GM12878 (cell line): Measurements from ENCODE around the gene ATP12A. TPM values are rescaled to one million over a fixed set of nuclear protein-coding genes. Genes with fewer than 3 reads are reported as not detected.

Experiments used
- ATAC-seq: fragments of 200-7000 bp; cut with Tn5 transposase; 3 replicates; pipeline ENCODE4 v1.9.1; 2020; ENCODE audit warnings: mild to moderate bottlenecking, moderate library complexity
- BruUV-seq: library from RNA; stranded (reverse); fragments of 400-500 nt; replicated peaks from 2 replicates; lab custom pipeline; 2021; lab: Mats Ljungman, UMichigan
- CTCF ChIA-PET: fragments of 300-600 bp; sonication (Branson Sonifier 250); formaldehyde crosslinking; extraction: SDS; loops from one replicate; lab custom pipeline; 2021; ENCODE audit warnings: inconsistent platforms; lab: Yijun Ruan, JAX
- POLR2A ChIA-PET: fragments of 350-600 bp; formaldehyde crosslinking; extraction: SDS; loops from one replicate; lab custom pipeline; 2021; ENCODE audit warnings: inconsistent platforms; lab: Charles Lee
- RAD21 ChIA-PET: fragments of 300-600 bp; sonication (Branson Sonifier 250); formaldehyde crosslinking; loops from one replicate; lab custom pipeline; 2023; ENCODE audit warnings: antibody characterized with exemption; ENCODE audit not compliant: unreplicated experiment; lab: Charles Lee
- SMC1A ChIA-PET: fragments of 300-600 bp; sonication (Branson Sonifier 250); formaldehyde crosslinking; loops from one replicate; lab custom pipeline; 2023; ENCODE audit not compliant: unreplicated experiment, uncharacterized antibody; lab: Charles Lee
- DNase-seq: peaks from one replicate; pipeline ENCODE4 v3.0.0-alpha.2; 2011; ENCODE audit warnings: low read depth, low spot score
- FAIRE-seq: peaks from 3 replicates; lab custom pipeline; 2011; peaks lifted over from hg19 to GRCh38; lab: Jason Lieb, UNC
- H2AFZ ChIP-seq: 2 replicates; pipeline ENCODE4 v1.6.0; 2011; ENCODE audit warnings: low read depth, low read length, control low read depth; ENCODE audit not compliant: control insufficient read depth
- H3K27ac ChIP-seq: 2 replicates; pipeline ENCODE4 v1.5.1; 2011; ENCODE audit warnings: control low read depth; ENCODE audit not compliant: control insufficient read depth, insufficient read depth
- H3K27me3 ChIP-seq, 2 experiments: replicated peaks in 1 of 2; 2 replicates each; pipeline versions ENCODE4 v1.6.0 to v1.6.1; 2011; ENCODE audit warnings: low read length in 1 of 2; ENCODE audit not compliant: control insufficient read depth in 2 of 2, insufficient read depth in 2 of 2
- H3K36me3 ChIP-seq, 2 experiments: 2 replicates each; pipeline ENCODE4 v1.5.1; 2011; ENCODE audit warnings: low read length in 1 of 2; ENCODE audit not compliant: control insufficient read depth in 2 of 2, insufficient read depth in 2 of 2
- H3K4me1 ChIP-seq: 2 replicates; pipeline ENCODE4 v1.6.1; 2011; ENCODE audit warnings: mild to moderate bottlenecking, low read length, moderate library complexity, mixed read lengths; ENCODE audit not compliant: control insufficient read depth, insufficient read depth
- H3K4me2 ChIP-seq: 2 replicates; pipeline ENCODE4 v1.6.0; 2011; ENCODE audit warnings: control low read depth; ENCODE audit not compliant: control insufficient read depth, insufficient read depth
- H3K4me3 ChIP-seq: fragments of 200-600 bp; sonication (generic); 2 replicates; pipeline ENCODE4 v1.5.1; 2016
- H3K79me2 ChIP-seq: 2 replicates; pipeline ENCODE4 v1.6.0; 2011; ENCODE audit warnings: low read length; ENCODE audit not compliant: control insufficient read depth, insufficient read depth
- H3K9ac ChIP-seq: 2 replicates; pipeline ENCODE4 v1.8.0; 2011; ENCODE audit warnings: low read length, control low read depth, mixed read lengths; ENCODE audit not compliant: control insufficient read depth, insufficient read depth
- H3K9me3 ChIP-seq: replicated peaks from 3 replicates; pipeline ENCODE4 v1.5.1; 2011; ENCODE audit warnings: mild to moderate bottlenecking, low read length; ENCODE audit not compliant: control insufficient read depth, insufficient read depth
- H4K20me1 ChIP-seq: 2 replicates; pipeline ENCODE4 v1.6.0; 2011; ENCODE audit not compliant: control insufficient read depth, insufficient read depth
- BMI1 ChIP-seq: fragments of 450-650 bp; IDR thresholded peaks from 2 replicates; pipeline ENCODE4 v1.6.1; 2016; ENCODE audit warnings: mild to moderate bottlenecking, moderate library complexity, borderline replicate concordance
- EP300 ChIP-seq, 2 experiments: fragments of 150-350 bp in 1 of 2; IDR thresholded peaks; 2 replicates each; pipeline ENCODE4 v1.6.1; 2011 to 2012; ENCODE audit warnings: low read depth in 2 of 2, low read length in 2 of 2, borderline replicate concordance in 1 of 2, improper control_type of control experiment in 1 of 2, inconsistent platforms in 1 of 2; ENCODE audit not compliant: control insufficient read depth in 1 of 2
- FOXK2 ChIP-seq: fragments of 450-650 bp; IDR thresholded peaks from 2 replicates; pipeline ENCODE4 v1.6.1; 2017; ENCODE audit warnings: mild to moderate bottlenecking, moderate library complexity
- MTA3 ChIP-seq: IDR thresholded peaks from 2 replicates; pipeline ENCODE4 v1.6.1; 2012; ENCODE audit warnings: low read length, inconsistent platforms, borderline replicate concordance
- TBL1XR1 ChIP-seq: IDR thresholded peaks from 2 replicates; pipeline ENCODE4 v1.6.1; 2012; ENCODE audit warnings: low read depth, low read length, improper control_type of control experiment
- YBX1 ChIP-seq: fragments of 450-650 bp; IDR thresholded peaks from 2 replicates; pipeline ENCODE4 v1.6.1; 2016; ENCODE audit warnings: antibody characterized with exemption
- ZNF274 ChIP-seq: IDR thresholded peaks from one replicate; pipeline ENCODE4 v1.8.0; 2011; ENCODE audit not compliant: insufficient read length, insufficient read depth
- in situ Hi-C: fragments of 300-500 bp; cut with MboI; formaldehyde crosslinking; loops from 9 replicates; pipeline ENCODE4 v1.14.3; 2018; ENCODE audit warnings: mixed read lengths
- intact Hi-C: fragments of 100-400 bp; cut with micrococcal nuclease; formaldehyde crosslinking; loops from one replicate; pipeline ENCODE4 v1.14.2; 2022; ENCODE audit not compliant: unreplicated experiment
- polyA plus RNA-seq, 11 experiments: library from polyadenylated mRNA; depleted of rRNA in 4 of 11; unstranded in 6 of 11; stranded (reverse) in 5 of 11; fragments of >200 nt; fragmentation: Nextera tagmentation in 4 of 11; fragmentation: Illumina TruSeq in 1 of 11; extraction: Ambion mirVana in 4 of 11; extraction: Trizol in 1 of 11; gene quantifications; 1 replicate in 1 of 11; 2 replicates in 10 of 11; pipeline versions ENCODE4 v1.2.1 to v1.2.3, GENCODE V29; 2011 to 2016; ENCODE audit warnings: inconsistent platforms in 2 of 11, missing spikeins in 2 of 11, low read depth in 1 of 11
- small RNA-seq: library from RNA; depleted of rRNA; stranded (forward); fragments of <200 nt; gene quantifications from one replicate; pipeline ENCODE3, GENCODE V24; 2014
- total RNA-seq, 4 experiments: library from RNA; depleted of rRNA in 3 of 4; stranded (reverse); fragments of >200 nt in 3 of 4; fragmentation: Illumina TruSeq in 1 of 4; extraction: Trizol in 1 of 4; gene quantifications; 2 replicates each; pipeline versions ENCODE4 v1.2.1 to v1.2.3, GENCODE V29; 2013 to 2021
- TF ChIP-seq, protein P1 (sequence below): fragments of 150-350 bp; IDR thresholded peaks from 2 replicates; pipeline ENCODE4 v1.6.1; 2014; ENCODE audit warnings: mild to moderate bottlenecking, low read depth, low read length

The ATP12A gene
- total and polyA plus RNA-seq, 10 of the 15 experiments (the other 5 are each of a cell fraction or from before 2014, with no cell fraction given), result 0.02 to 0.08 (median 0.04) TPM; not detected in 6

- Histone ChIP-seq H4K20me1 (no peaks in the 10 kb centered on the region), H3K27me3 (no peaks in the 10 kb centered on the region), H3K4me1 (no peaks in the 10 kb centered on the region), H3K9me3 (no peaks in the 10 kb centered on the region; the same call in 2 of the 3 replicates), H3K4me3 (no peak overlapping the region), H2AFZ (no peak overlapping the region), H3K4me2 (no peak overlapping the region), H3K79me2 (no peaks in the 10 kb centered on the region), H3K27ac (no peak overlapping the region), H3K9ac (no peak overlapping the region), H3K36me3 (no peaks in the 10 kb centered on the region)
- ChIA-PET POLR2A (no interaction called here), CTCF (interaction anchor here (0.9 kb wide), 1 partner anchor 280 kb away, joined by 3 read pairs; no protein-coding TSS in a partner anchor), RAD21 (no interaction called here), SMC1A (no interaction called here)
- intact Hi-C loops (no loop called here), in situ Hi-C loops (no loop called here)
- TF ChIP-seq, protein P1, sequence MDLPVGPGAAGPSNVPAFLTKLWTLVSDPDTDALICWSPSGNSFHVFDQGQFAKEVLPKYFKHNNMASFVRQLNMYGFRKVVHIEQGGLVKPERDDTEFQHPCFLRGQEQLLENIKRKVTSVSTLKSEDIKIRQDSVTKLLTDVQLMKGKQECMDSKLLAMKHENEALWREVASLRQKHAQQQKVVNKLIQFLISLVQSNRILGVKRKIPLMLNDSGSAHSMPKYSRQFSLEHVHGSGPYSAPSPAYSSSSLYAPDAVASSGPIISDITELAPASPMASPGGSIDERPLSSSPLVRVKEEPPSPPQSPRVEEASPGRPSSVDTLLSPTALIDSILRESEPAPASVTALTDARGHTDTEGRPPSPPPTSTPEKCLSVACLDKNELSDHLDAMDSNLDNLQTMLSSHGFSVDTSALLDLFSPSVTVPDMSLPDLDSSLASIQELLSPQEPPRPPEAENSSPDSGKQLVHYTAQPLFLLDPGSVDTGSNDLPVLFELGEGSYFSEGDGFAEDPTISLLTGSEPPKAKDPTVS, result no peak
- TF ChIP-seq BMI1 (no peak), ZNF274 (no peak), TBL1XR1 (no peak), EP300 (IDR thresholded peaks at IDR 0.05; ENCODE audit: borderline replicate concordance in 1 of 2, control insufficient read depth in 1 of 2, low read depth in 2 of 2, low read length in 2 of 2) (no peak), FOXK2 (no peak), YBX1 (no peak), MTA3 (no peak)
- FAIRE-seq (no peak), ATAC-seq (no peak), DNase-seq (no peak)
- BruUV-seq, result no TSS peak
Observed at GRCh38 chr13:24759197-24759596, 79.0 kb downstream of the ATP12A start.

Small RNA genes within 50 kb of the gene (small RNA-seq; reads per million reads assigned to genes)
- gene RNY1P7, result not detected

Other genes with a start within 250 kb of the ATP12A start
- gene PARP4, start 167.6 kb upstream of the ATP12A start, total RNA-seq (2014; rRNA removed), result 40.1 and 45.0 TPM in 2 replicates
- gene PARP4, start 167.6 kb upstream of the ATP12A start, total RNA-seq (2014; rRNA removed; fragmentation: Illumina TruSeq; extraction: Trizol), result 50.0 and 53.8 TPM in 2 replicates
- gene PARP4, start 167.6 kb upstream of the ATP12A start, total RNA-seq (2021), result 44.8 and 49.2 TPM in 2 replicates
- gene PARP4, start 167.6 kb upstream of the ATP12A start, polyA plus RNA-seq (2011; rRNA removed), result 47.8 and 55.4 TPM in 2 replicates
- gene PARP4, start 167.6 kb upstream of the ATP12A start, polyA plus RNA-seq (2014; fragmentation: Illumina TruSeq; extraction: Trizol), result 52.6 and 56.4 TPM in 2 replicates
- gene PARP4, start 167.6 kb upstream of the ATP12A start, polyA plus RNA-seq (2014; fragmentation: Nextera tagmentation; extraction: Ambion mirVana), result 10 to 100 TPM; 12.8 to 13.5 TPM
- gene PARP4, start 167.6 kb upstream of the ATP12A start, polyA plus RNA-seq (2014; rRNA removed), result 35.4 and 40.6 TPM in 2 replicates
- 10 to 100 TPM; 45.9 to 46.2 TPM for gene PARP4, start 167.6 kb upstream of the ATP12A start, polyA plus RNA-seq (2016; fragmentation: Nextera tagmentation; extraction: Ambion mirVana)
- gene RNF17, start 83.8 kb downstream of the ATP12A start, total RNA-seq (2014; rRNA removed), result not detected in 2 replicates
- not detected in 2 replicates for gene RNF17, start 83.8 kb downstream of the ATP12A start, total RNA-seq (2014; rRNA removed; fragmentation: Illumina TruSeq; extraction: Trizol)
- gene RNF17, start 83.8 kb downstream of the ATP12A start, total RNA-seq (2021), result not detected in 2 replicates
- gene RNF17, start 83.8 kb downstream of the ATP12A start, polyA plus RNA-seq (2011; rRNA removed), result not detected in 2 replicates
- gene RNF17, start 83.8 kb downstream of the ATP12A start, polyA plus RNA-seq (2014; fragmentation: Illumina TruSeq; extraction: Trizol), result not detected in 2 replicates
- gene RNF17, start 83.8 kb downstream of the ATP12A start, polyA plus RNA-seq (2014; fragmentation: Nextera tagmentation; extraction: Ambion mirVana), result not detected
- gene RNF17, start 83.8 kb downstream of the ATP12A start, polyA plus RNA-seq (2014; rRNA removed), result not detected in 2 replicates
- gene RNF17, start 83.8 kb downstream of the ATP12A start, polyA plus RNA-seq (2016; fragmentation: Nextera tagmentation; extraction: Ambion mirVana), result not detected